Measurements from ENCODE around the gene UBE2Z.

The UBE2Z gene

GRCh38 chr17:48961516-48962233 is 53.5 kb downstream of the UBE2Z start:
- FAIRE-seq, result no peak

GRCh38 chr17:48970224-48970623 is 62.0 kb downstream of the UBE2Z start:
- FAIRE-seq, result no peak

- no peak for FAIRE-seq
Observed at GRCh38 chr17:48970865-48971687, 62.9 kb downstream of the UBE2Z start.

GRCh38 chr17:48972749-48973097 is 64.5 kb downstream of the UBE2Z start:
- no peak for FAIRE-seq

- FAIRE-seq, result no peak
Observed at GRCh38 chr17:48973806-48974205, 65.6 kb downstream of the UBE2Z start.

All from islet of Langerhans (tissue), 1 donor.